Measurements from ENCODE around the gene KRT7.

GRCh38 chr12:52210925-52211650 is 22.0 kb upstream of the KRT7 start:
- TF ChIP-seq POLR2AphosphoS5 (IDR thresholded peaks at IDR 0.05; ENCODE audit: borderline replicate concordance, low read depth, low read length), result no peak
- no peak for TF ChIP-seq EZH2 (IDR thresholded peaks at IDR 0.05)
